ENCODE measurements around the gene SASH1.

Gene SASH1

GRCh38 chr6:148457137-148457842 lies 114.7 kb downstream of the SASH1 start:
- no peak for DNase-seq (ENCODE audit: low read depth, low spot score)

- no peak for DNase-seq (ENCODE audit: low read depth, low spot score)
These were observed 115.2 kb downstream of the SASH1 start for GRCh38 chr6:148457843-148458159.

- DNase-seq (ENCODE audit: low read depth, low spot score), result no peak
These were observed 116.6 kb downstream of the SASH1 start for GRCh38 chr6:148459238-148459637.

GRCh38 chr6:148460876-148461646 lies 118.4 kb downstream of the SASH1 start:
- DNase-seq (ENCODE audit: low read depth, low spot score), result no peak

- no peak for DNase-seq (ENCODE audit: low read depth, low spot score)
These were observed 119.4 kb downstream of the SASH1 start for GRCh38 chr6:148461986-148462577.

GRCh38 chr6:148463671-148464070 lies 121.0 kb downstream of the SASH1 start:
- no peak for DNase-seq (ENCODE audit: low read depth, low spot score)

- no peak for DNase-seq (ENCODE audit: low read depth, low spot score)
These were observed 121.8 kb downstream of the SASH1 start for GRCh38 chr6:148464319-148465010.

- no peak for DNase-seq (ENCODE audit: low read depth, low spot score)
These were observed 122.3 kb downstream of the SASH1 start for GRCh38 chr6:148465011-148465335.

GRCh38 chr6:148465670-148466069 lies 123.0 kb downstream of the SASH1 start:
- DNase-seq (ENCODE audit: low read depth, low spot score), result no peak

- no peak for DNase-seq (ENCODE audit: low read depth, low spot score)
These were observed 123.5 kb downstream of the SASH1 start for GRCh38 chr6:148466158-148466557.

- no peak for DNase-seq (ENCODE audit: low read depth, low spot score)
These were observed 125.3 kb downstream of the SASH1 start for GRCh38 chr6:148467926-148468325.

- no peak for DNase-seq (ENCODE audit: low read depth, low spot score)
These were observed 127.5 kb downstream of the SASH1 start for GRCh38 chr6:148470156-148470555.

GRCh38 chr6:148470606-148471465 lies 128.2 kb downstream of the SASH1 start:
- no peak for DNase-seq (ENCODE audit: low read depth, low spot score)

- no peak for DNase-seq (ENCODE audit: low read depth, low spot score)
These were observed 129.1 kb downstream of the SASH1 start for GRCh38 chr6:148471624-148472159.

GRCh38 chr6:148472171-148473105 lies 129.8 kb downstream of the SASH1 start:
- DNase-seq (ENCODE audit: low read depth, low spot score), result no peak

- no peak for DNase-seq (ENCODE audit: low read depth, low spot score)
These were observed 136.9 kb downstream of the SASH1 start for GRCh38 chr6:148479497-148479896.

GRCh38 chr6:148487461-148487860 lies 144.8 kb downstream of the SASH1 start:
- DNase-seq (ENCODE audit: low read depth, low spot score), result no peak

GRCh38 chr6:148491638-148492251 lies 149.1 kb downstream of the SASH1 start:
- no peak for DNase-seq (ENCODE audit: low read depth, low spot score)

GRCh38 chr6:148492654-148493290 lies 150.1 kb downstream of the SASH1 start:
- no peak for DNase-seq (ENCODE audit: low read depth, low spot score)

All from activated naive CD8-positive, alpha-beta T cell treated with anti-CD3 and anti-CD28 coated beads, Interleukin-2, amount 50 U/mL, for 16 hours (primary cell).